HepG2 (cell line): ENCODE measurements around the gene NT5DC1. TPM values are rescaled to one million over a fixed set of nuclear protein-coding genes. Genes with fewer than 3 reads are reported as not detected.

Experiments
- BORCS8-MEF2B ChIP-seq: sonication (generic); formaldehyde crosslinking; IDR thresholded peaks from 2 replicates; pipeline ENCODE4 v1.8.0; 2022; ENCODE audit warnings: mild to moderate bottlenecking, missing genetic modification reagents
- CAMTA2 ChIP-seq: sonication (generic); formaldehyde crosslinking; IDR thresholded peaks from 2 replicates; pipeline ENCODE4 v1.4.0; 2020; ENCODE audit warnings: mild to moderate bottlenecking, missing genetic modification reagents, borderline replicate concordance
- CREB3 ChIP-seq: sonication (generic); formaldehyde crosslinking; IDR thresholded peaks from 2 replicates; pipeline ENCODE4 v1.5.0; 2020; ENCODE audit warnings: missing genetic modification reagents
- DZIP1 ChIP-seq: sonication (generic); formaldehyde crosslinking; IDR thresholded peaks from 2 replicates; pipeline ENCODE4 v1.5.0; 2020; ENCODE audit warnings: mild to moderate bottlenecking, missing genetic modification reagents
- FOXP4 ChIP-seq: sonication (generic); formaldehyde crosslinking; IDR thresholded peaks from 2 replicates; pipeline ENCODE4 v1.4.0; 2020; ENCODE audit warnings: missing genetic modification reagents
- KDM4B ChIP-seq: sonication (generic); formaldehyde crosslinking; IDR thresholded peaks from 2 replicates; pipeline ENCODE4 v1.4.0; 2020; ENCODE audit warnings: missing genetic modification reagents
- KDM5B ChIP-seq: sonication (generic); formaldehyde crosslinking; IDR thresholded peaks from 2 replicates; pipeline ENCODE4 v1.4.0; 2020; ENCODE audit warnings: missing genetic modification reagents, mild to moderate bottlenecking, borderline replicate concordance
- KLF6 ChIP-seq: IDR thresholded peaks from 2 replicates; pipeline ENCODE4 v1.8.0; 2016; ENCODE audit warnings: missing biosample characterization, missing genetic modification reagents
- MIXL1 ChIP-seq: IDR thresholded peaks from 2 replicates; pipeline ENCODE4 v1.6.1; 2016
- MZF1 ChIP-seq: sonication (generic); formaldehyde crosslinking; IDR thresholded peaks from 2 replicates; pipeline ENCODE4 v1.8.1; 2023; ENCODE audit warnings: mild to moderate bottlenecking, missing genetic modification reagents, borderline replicate concordance
- RCOR2 ChIP-seq: IDR thresholded peaks from 2 replicates; pipeline ENCODE4 v1.6.1; 2016; ENCODE audit warnings: missing biosample characterization, missing genetic modification reagents
- RFXAP ChIP-seq: sonication (generic); formaldehyde crosslinking; IDR thresholded peaks from 2 replicates; pipeline ENCODE4 v1.4.0; 2020; ENCODE audit warnings: missing genetic modification reagents, borderline replicate concordance
- RXRA ChIP-seq: sonication (generic); formaldehyde crosslinking; IDR thresholded peaks from 2 replicates; pipeline ENCODE4 v1.5.1; 2020; ENCODE audit warnings: missing genetic modification reagents
- SRSF9 ChIP-seq: fragments of 200-400 bp; formaldehyde crosslinking; IDR thresholded peaks from 2 replicates; pipeline ENCODE4 v1.6.1; 2018; ENCODE audit warnings: borderline replicate concordance, mild to moderate bottlenecking, low read depth, low read length; ENCODE audit not compliant: insufficient read depth, poor library complexity, severe bottlenecking
- TFE3 ChIP-seq: IDR thresholded peaks from 2 replicates; pipeline ENCODE4 v1.6.1; 2016
- XBP1 ChIP-seq: sonication (generic); formaldehyde crosslinking; IDR thresholded peaks from 2 replicates; pipeline ENCODE4 v1.5.0; 2020; ENCODE audit warnings: missing genetic modification reagents
- YEATS4 ChIP-seq: sonication (generic); formaldehyde crosslinking; IDR thresholded peaks from 2 replicates; pipeline ENCODE4 v1.4.0; 2020; ENCODE audit warnings: missing genetic modification reagents, borderline replicate concordance
- ZNF432 ChIP-seq: sonication (generic); formaldehyde crosslinking; IDR thresholded peaks from 2 replicates; pipeline ENCODE4 v1.5.0; 2020; ENCODE audit warnings: missing genetic modification reagents, mild to moderate bottlenecking, borderline replicate concordance
- ZNF543 ChIP-seq: sonication (generic); formaldehyde crosslinking; IDR thresholded peaks from 2 replicates; pipeline ENCODE4 v1.4.0; 2020; ENCODE audit warnings: mild to moderate bottlenecking, missing genetic modification reagents
- ZNF747 ChIP-seq: sonication (generic); formaldehyde crosslinking; IDR thresholded peaks from 2 replicates; pipeline ENCODE4 v1.8.1; 2023; ENCODE audit warnings: missing genetic modification reagents, mild to moderate bottlenecking, borderline replicate concordance
- ZNF761 ChIP-seq: sonication (generic); formaldehyde crosslinking; conservative IDR thresholded peaks from 2 replicates; pipeline ENCODE4 v1.4.0; 2020; ENCODE audit warnings: mild to moderate bottlenecking, missing genetic modification reagents
- ZNF768 ChIP-seq: sonication (generic); formaldehyde crosslinking; IDR thresholded peaks from 2 replicates; pipeline ENCODE4 v1.4.0; 2020; ENCODE audit warnings: missing genetic modification reagents
- ZNF788 ChIP-seq: sonication (generic); formaldehyde crosslinking; IDR thresholded peaks from 2 replicates; pipeline ENCODE4 v1.5.0; 2020; ENCODE audit warnings: mild to moderate bottlenecking, missing genetic modification reagents, borderline replicate concordance
- polyA plus RNA-seq, 8 experiments: library from polyadenylated mRNA; depleted of rRNA in 3 of 8; stranded (reverse) in 7 of 8; unstranded in 1 of 8; fragments of >200 nt; fragmentation: Illumina TruSeq in 4 of 8; extraction: Trizol in 4 of 8; gene quantifications; 2 replicates each; pipeline versions ENCODE4 v1.2.1 to v1.2.3, GENCODE V29; 2011 to 2016; ENCODE audit warnings: low read depth in 4 of 8, missing spikeins in 1 of 8, mixed read lengths in 1 of 8; ENCODE audit not compliant: insufficient read depth in 1 of 8
- total RNA-seq, 5 experiments: library from RNA; depleted of rRNA; stranded (reverse); fragments of >200 nt; fragmentation: Illumina TruSeq; extraction: Trizol; gene quantifications; 2 replicates each; pipeline ENCODE4 v1.2.3, GENCODE V29; 2016; ENCODE audit warnings: low read depth in 1 of 5

Gene NT5DC1
- total and polyA plus RNA-seq, 2 of the 13 experiments (the other 11 are each of a cell fraction or from before 2014, with no cell fraction given) = 27.0 to 56.1 TPM

- TF ChIP-seq MIXL1 (CRISPR knock-in tag) = peak; percentile 55; the same call in 1 of the 2 replicates
- no peak for TF ChIP-seq CREB3 (CRISPR knock-in tag)
- TF ChIP-seq ZNF543 (CRISPR knock-in tag) = no peak
- peak; percentile 68; the same call in 1 of the 2 replicates for TF ChIP-seq RXRA
- TF ChIP-seq ZNF761 (CRISPR knock-in tag) = peak; percentile 90
- TF ChIP-seq CAMTA2 (CRISPR knock-in tag) = no peak
- TF ChIP-seq RCOR2 (CRISPR knock-in tag) = peak; percentile 35; the same call in 1 of the 2 replicates
- no peak for TF ChIP-seq SRSF9
- TF ChIP-seq BORCS8-MEF2B (CRISPR knock-in tag) = peak; percentile 81
- TF ChIP-seq ZNF768 = peak; percentile 68
- TF ChIP-seq XBP1 (CRISPR knock-in tag) = no peak
- peak; percentile 27; the same call in 1 of the 2 replicates for TF ChIP-seq KDM4B (CRISPR knock-in tag)
- TF ChIP-seq TFE3 (CRISPR knock-in tag) = no peak; the same call in none of the 2 replicates
- TF ChIP-seq DZIP1 = no peak; the same call in 1 of the 2 replicates
- TF ChIP-seq YEATS4 = peak; percentile 81
- no peak; the same call in 1 of the 2 replicates for TF ChIP-seq KLF6
- TF ChIP-seq ZNF432 (CRISPR knock-in tag) = no peak
- no peak; the same call in 1 of the 2 replicates for TF ChIP-seq ZNF788
- TF ChIP-seq FOXP4 (CRISPR knock-in tag) = peak; percentile 60; the same call in 1 of the 2 replicates
- peak; percentile 100 for TF ChIP-seq RFXAP (CRISPR knock-in tag)
- TF ChIP-seq KDM5B (CRISPR knock-in tag) = peak; percentile 81; the same call in 1 of the 2 replicates
- TF ChIP-seq MZF1 (CRISPR knock-in tag) = peak; percentile 89; the same call in 1 of the 2 replicates
- no peak for TF ChIP-seq ZNF747 (CRISPR knock-in tag)
These were observed 153.0 kb downstream of the NT5DC1 start, which contains the start of gene TSPYL4 (continued) for GRCh38 chr6:116253505-116254296.
